ENCODE data around the gene SCUBE1.

- TF ChIP-seq CTCF (IDR thresholded peaks at IDR 0.05; ENCODE audit: poor library complexity), result no peak
- no peak for TF ChIP-seq EZH2phosphoT487 (IDR thresholded peaks at IDR 0.05; ENCODE audit: low read depth, severe bottlenecking, unreplicated experiment)
- TF ChIP-seq EZH2 (IDR thresholded peaks at IDR 0.05; ENCODE audit: borderline replicate concordance), result no peak
These were observed 34.9 kb downstream of the SCUBE1 start for GRCh38 chr22:43308060-43308830.
